ENCODE data around the gene CEACAM4. TPM values are rescaled to one million over a fixed set of nuclear protein-coding genes. Genes with fewer than 3 reads are reported as not detected.

CEACAM4 gene
- polyA plus RNA-seq, 1 donor (not counting 4 experiments of a cell fraction or from before 2014, with no cell fraction given): not detected

DNA sequence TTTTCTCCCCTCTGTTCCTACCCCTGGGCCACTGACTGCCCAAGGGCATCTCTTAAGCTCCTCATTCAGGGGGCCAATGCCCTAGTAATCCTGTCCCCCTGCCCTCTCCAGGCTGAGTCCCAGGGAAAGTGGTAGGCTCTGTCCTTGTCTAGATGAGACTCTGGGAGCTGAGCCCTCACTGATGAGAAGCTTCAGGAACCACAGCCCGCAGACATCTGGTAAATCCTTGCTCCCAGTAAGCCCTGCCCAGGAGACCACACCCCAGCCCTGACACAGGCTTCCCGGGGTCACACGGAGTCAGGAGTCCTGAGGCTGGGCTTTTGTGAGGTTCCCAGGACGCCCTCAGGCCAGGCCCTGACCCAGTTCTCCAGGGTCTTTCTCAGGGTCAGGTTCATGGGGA is 1.9 kb downstream of the CEACAM4 start:
- FAIRE-seq: no peak
- no peak overlapping the region for H3K4me2 ChIP-seq (ENCODE audit: control insufficient read depth, extremely low read depth, insufficient read depth, low read depth, low read length)
- dilution Hi-C loops (cut with MboI; ENCODE audit: extremely low pct_ligation_motif_present, low sequenced_read_pairs): no loop called here

GRCh38 chr19:41624515-41624914 is 2.4 kb downstream of the CEACAM4 start:
- H3K9ac ChIP-seq (ENCODE audit: control insufficient read depth, extremely low read depth, insufficient read depth, low read length): no peak overlapping the region
- no peak overlapping the region for H3K4me3 ChIP-seq (ENCODE audit: control insufficient read depth in 2 of 3, extremely low read depth in 1 of 3, insufficient read depth in 2 of 3, low read depth in 1 of 3, low read length in 3 of 3)
- no peaks in the 10 kb centered on the region for H3K9me3 ChIP-seq (ENCODE audit: control insufficient read depth, low read depth, low read length)
- H3K36me3 ChIP-seq (ENCODE audit: control insufficient read depth in 2 of 2, extremely low read depth in 1 of 2, insufficient read depth in 2 of 2, low read length in 2 of 2): no peaks in the 10 kb centered on the region
- H2AFZ ChIP-seq (ENCODE audit: control insufficient read depth, low read length): no peak overlapping the region
- no peaks in the 10 kb centered on the region for H3K9me1 ChIP-seq (ENCODE audit: control insufficient read depth, extremely low read depth, insufficient read depth, low read length)
- FAIRE-seq: no peak
- TF ChIP-seq EZH2 (IDR thresholded peaks at IDR 0.05; ENCODE audit: low read length) (no peak), CTCF (optimal IDR thresholded peaks at IDR 0.05 in 1 of 3, IDR thresholded peaks at IDR 0.05 in 1 of 3, conservative IDR thresholded peaks at IDR 0.05 in 1 of 3; ENCODE audit: extremely low read depth in 1 of 3, insufficient read depth in 2 of 3, low read length in 3 of 3) (no peak)
- no peaks in the 10 kb centered on the region for H3K79me2 ChIP-seq (ENCODE audit: control insufficient read depth, insufficient read depth, low read length)
- no peak overlapping the region for H3K4me2 ChIP-seq (ENCODE audit: control insufficient read depth, extremely low read depth, insufficient read depth, low read depth, low read length)
- H3K27me3 ChIP-seq (ENCODE audit: control insufficient read depth, extremely low read depth, insufficient read depth, low read length): no peaks in the 10 kb centered on the region
- no peak for DNase-seq (ENCODE audit: low read depth, low spot score)
- H3K4me1 ChIP-seq (ENCODE audit: control insufficient read depth, extremely low read depth, insufficient read depth, low read length): no peaks in the 10 kb centered on the region
- no peaks in the 10 kb centered on the region for H4K20me1 ChIP-seq (ENCODE audit: control insufficient read depth, extremely low read depth, insufficient read depth, low read length)
- H3K27ac ChIP-seq (ENCODE audit: control insufficient read depth, insufficient read depth, low read length): no peak overlapping the region
- dilution Hi-C loops (cut with MboI; ENCODE audit: extremely low pct_ligation_motif_present, low sequenced_read_pairs): no loop called here

More for the DNA sequence above, 1.9 kb downstream of the CEACAM4 start:
- H3K9me1 ChIP-seq (ENCODE audit: control insufficient read depth, extremely low read depth, insufficient read depth, low read length): no peaks in the 10 kb centered on the region
- no peaks in the 10 kb centered on the region for H3K79me2 ChIP-seq (ENCODE audit: control insufficient read depth, insufficient read depth, low read length)
- H2AFZ ChIP-seq (ENCODE audit: control insufficient read depth, low read length): no peak overlapping the region
- H3K36me3 ChIP-seq (ENCODE audit: control insufficient read depth in 2 of 2, extremely low read depth in 1 of 2, insufficient read depth in 2 of 2, low read length in 2 of 2): no peaks in the 10 kb centered on the region
- no peak overlapping the region for H3K27ac ChIP-seq (ENCODE audit: control insufficient read depth, insufficient read depth, low read length)
- no peak overlapping the region for H3K4me3 ChIP-seq (ENCODE audit: control insufficient read depth in 2 of 3, extremely low read depth in 1 of 3, insufficient read depth in 2 of 3, low read depth in 1 of 3, low read length in 3 of 3)
- no peak for DNase-seq (ENCODE audit: low read depth, low spot score)
- H3K9me3 ChIP-seq (ENCODE audit: control insufficient read depth, low read depth, low read length): no peaks in the 10 kb centered on the region
- H3K27me3 ChIP-seq (ENCODE audit: control insufficient read depth, extremely low read depth, insufficient read depth, low read length): no peaks in the 10 kb centered on the region
- no peaks in the 10 kb centered on the region for H4K20me1 ChIP-seq (ENCODE audit: control insufficient read depth, extremely low read depth, insufficient read depth, low read length)
- TF ChIP-seq EZH2 (IDR thresholded peaks at IDR 0.05; ENCODE audit: low read length): no peak
- TF ChIP-seq CTCF (optimal IDR thresholded peaks at IDR 0.05 in 1 of 3, IDR thresholded peaks at IDR 0.05 in 1 of 3, conservative IDR thresholded peaks at IDR 0.05 in 1 of 3; ENCODE audit: extremely low read depth in 1 of 3, insufficient read depth in 2 of 3, low read length in 3 of 3): no peak
- no peak overlapping the region for H3K9ac ChIP-seq (ENCODE audit: control insufficient read depth, extremely low read depth, insufficient read depth, low read length)
- H3K4me1 ChIP-seq (ENCODE audit: control insufficient read depth, extremely low read depth, insufficient read depth, low read length): no peaks in the 10 kb centered on the region

Measured in keratinocyte (primary cell).